Neuronal stem cell (in vitro differentiated cells): ENCODE results near the gene ACACA.
A peak's percentile ranks its signal among the peaks of the same experiment; 100 is the strongest.

Source experiments
- DNase-seq: peaks from one replicate; pipeline ENCODE4 v3.0.0-alpha.2; 2013; ENCODE audit warnings: low spot score
- H2AFZ ChIP-seq: one replicate; pipeline ENCODE4 v1.6.1; 2013; ENCODE audit warnings: mild to moderate bottlenecking, low read length, inconsistent platforms
- H2AK5ac ChIP-seq: 2 replicates; pipeline ENCODE4 v1.6.1; 2013; ENCODE audit warnings: low read depth, mild to moderate bottlenecking, inconsistent platforms, low read length, moderate library complexity, mixed read lengths
- H2BK120ac ChIP-seq: 2 replicates; pipeline ENCODE4 v1.6.1; 2013; ENCODE audit warnings: low read depth, mild to moderate bottlenecking, inconsistent platforms, low read length, moderate library complexity, mixed read lengths
- H2BK12ac ChIP-seq: one replicate; pipeline ENCODE4 v1.6.1; 2013; ENCODE audit warnings: low read length, inconsistent platforms
- H2BK15ac ChIP-seq: 2 replicates; pipeline ENCODE4 v1.6.1; 2013; ENCODE audit warnings: mild to moderate bottlenecking, low read length, inconsistent platforms, mixed read lengths
- H2BK5ac ChIP-seq: one replicate; pipeline ENCODE4 v1.6.1; 2013; ENCODE audit warnings: inconsistent platforms, mild to moderate bottlenecking, low read length, moderate library complexity
- H3K14ac ChIP-seq: one replicate; pipeline ENCODE4 v1.6.1; 2013; ENCODE audit warnings: low read length, inconsistent platforms
- H3K18ac ChIP-seq: 2 replicates; pipeline ENCODE4 v1.6.1; 2013; ENCODE audit warnings: low read length, inconsistent platforms
- H3K23ac ChIP-seq: 2 replicates; pipeline ENCODE4 v1.6.1; 2013; ENCODE audit warnings: low read depth, mild to moderate bottlenecking, mixed read lengths, low read length, inconsistent platforms; ENCODE audit not compliant: poor library complexity
- H3K27ac ChIP-seq: replicated peaks from 3 replicates; pipeline ENCODE4 v1.5.1; 2013; ENCODE audit warnings: low read length, inconsistent platforms
- H3K27me3 ChIP-seq, 3 experiments: 2 replicates each; pipeline ENCODE4 v1.6.1; 2013; ENCODE audit warnings: low read length in 3 of 3, mild to moderate bottlenecking in 2 of 3, inconsistent platforms in 1 of 3, low read depth in 1 of 3, mixed read lengths in 1 of 3, moderate library complexity in 1 of 3; ENCODE audit not compliant: control insufficient read depth in 3 of 3, insufficient read depth in 3 of 3
- H3K36me3 ChIP-seq, 2 donors: replicated peaks in 1 of 2; 2 replicates each; pipeline ENCODE4 v1.6.1; 2013; ENCODE audit warnings: low read length in 2 of 2; ENCODE audit not compliant: control insufficient read depth in 2 of 2, insufficient read depth in 2 of 2
- H3K4ac ChIP-seq: 2 replicates; pipeline ENCODE4 v1.6.1; 2013; ENCODE audit warnings: inconsistent platforms, mild to moderate bottlenecking, low read length, moderate library complexity
- H3K4me1 ChIP-seq, 2 donors: 1 replicate in 1 of 2; 2 replicates in 1 of 2; pipeline ENCODE4 v1.6.1; 2013; ENCODE audit warnings: low read length in 2 of 2, low read depth in 1 of 2; ENCODE audit not compliant: control insufficient read depth in 2 of 2, insufficient read depth in 1 of 2
- H3K4me2 ChIP-seq: one replicate; pipeline ENCODE4 v1.6.1; 2013; ENCODE audit warnings: mild to moderate bottlenecking, low read length, inconsistent platforms; ENCODE audit not compliant: insufficient read depth, poor library complexity, severe bottlenecking
- H3K4me3 ChIP-seq, 2 donors: 2 replicates each; pipeline ENCODE4 v1.5.1; 2013; ENCODE audit warnings: low read length in 2 of 2, mild to moderate bottlenecking in 2 of 2, inconsistent platforms in 1 of 2, moderate library complexity in 1 of 2
- H3K79me1 ChIP-seq: one replicate; pipeline ENCODE4 v1.6.1; 2013; ENCODE audit warnings: low read depth, mild to moderate bottlenecking, inconsistent platforms, low read length, moderate library complexity
- H3K9ac ChIP-seq: one replicate; pipeline ENCODE4 v1.6.1; 2013; ENCODE audit warnings: mild to moderate bottlenecking, low read depth, low read length, inconsistent platforms; ENCODE audit not compliant: poor library complexity
- H3K9me3 ChIP-seq, 2 donors: replicated peaks in 1 of 2; 2 replicates each; pipeline versions ENCODE3 to v1.6.1; 2013; ENCODE audit warnings: low read length in 2 of 2, mild to moderate bottlenecking in 2 of 2, inconsistent platforms in 1 of 2, low read depth in 1 of 2, mixed read lengths in 1 of 2, moderate library complexity in 1 of 2; ENCODE audit not compliant: control insufficient read depth in 2 of 2, insufficient read depth in 1 of 2
- H4K8ac ChIP-seq: one replicate; pipeline ENCODE4 v1.6.1; 2013; ENCODE audit warnings: low read depth, mild to moderate bottlenecking, inconsistent platforms, low read length, moderate library complexity
- H4K91ac ChIP-seq: one replicate; pipeline ENCODE4 v1.6.1; 2013; ENCODE audit warnings: low read length, low read depth, mild to moderate bottlenecking, inconsistent platforms; ENCODE audit not compliant: poor library complexity
- WGBS, 2 donors: extraction: QIAGEN DNeasy Blood & Tissue Kit; methylation state at CpG; one replicate each; pipeline ENCODE4 v1.1.7; 2013; ENCODE audit warnings: missing lambda C conversion rate in 2 of 2, mixed read lengths in 1 of 2; ENCODE audit not compliant: insufficient read length in 2 of 2, insufficient replicate concordance in 1 of 2; ENCODE audit errors: extremely low coverage in 2 of 2; 5-methylcytosine and 5-hydroxymethylcytosine counted together

Gene ACACA

DNA sequence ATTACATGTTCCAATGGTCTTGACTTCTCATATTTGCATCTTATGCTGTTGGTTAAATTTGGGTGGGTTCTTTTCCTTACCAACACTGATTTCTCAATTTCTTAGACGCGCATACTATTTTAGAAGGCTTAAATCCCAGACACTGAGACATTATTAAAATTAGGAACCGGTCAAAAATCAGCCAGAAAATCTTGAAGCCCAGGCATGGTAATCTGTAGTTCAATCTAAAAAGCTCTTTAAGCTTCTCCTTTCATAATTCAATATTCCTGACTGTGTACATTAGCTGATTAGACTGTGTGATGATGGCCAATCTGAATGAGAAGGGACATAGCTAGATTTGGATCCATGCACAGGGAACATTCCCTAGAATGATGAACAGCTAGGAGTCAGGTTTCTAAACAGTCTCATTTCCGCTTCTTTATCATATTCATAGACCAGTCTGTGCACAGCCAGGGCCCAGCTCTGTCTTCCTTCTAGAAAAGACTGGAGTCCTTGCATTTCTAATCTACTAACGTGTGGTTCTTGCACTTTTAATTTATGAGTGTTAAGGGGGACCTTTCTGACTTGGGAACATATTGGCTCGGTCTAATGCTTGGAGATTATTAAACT is 268.6 kb downstream of the ACACA start:
- Histone ChIP-seq H4K91ac (no peak overlapping the region), H2BK12ac (no peak overlapping the region), H2BK120ac (no peak overlapping the region), H3K9me3 (no peaks in the 10 kb centered on the region), H3K27ac (no peak overlapping the region), H2AK5ac (no peak overlapping the region), H3K4me1 (peaks cover 5 to 9% of the 10 kb centered on the region in 2 donors), H3K4ac (no peak overlapping the region), H2BK15ac (no peak overlapping the region), H3K36me3 (peaks cover 8 to 71% of the 10 kb centered on the region in 2 donors), H3K4me2 (no peak overlapping the region), H4K8ac (no peak overlapping the region), H3K79me1 (peaks cover 3% of the 10 kb centered on the region), H3K9ac (no peak overlapping the region), H3K23ac (no peak overlapping the region), H3K4me3 (no peak overlapping the region), H3K27me3 (no peaks in the 10 kb centered on the region), H2AFZ (no peak overlapping the region), H3K18ac (no peak overlapping the region), H2BK5ac (no peak overlapping the region), H3K14ac (no peak overlapping the region)
- DNase-seq = no peak
- WGBS, 2 donors = no CpG with 5 or more reads among the region's 6 CpGs

- Histone ChIP-seq H3K27me3 (no peaks in the 10 kb centered on the region), H3K79me1 (peaks cover 3% of the 10 kb centered on the region), H2AFZ (no peak overlapping the region), H2BK5ac (no peak overlapping the region), H4K8ac (no peak overlapping the region), H3K18ac (no peak overlapping the region), H4K91ac (no peak overlapping the region), H3K4ac (no peak overlapping the region), H3K9ac (no peak overlapping the region), H3K23ac (no peak overlapping the region), H3K9me3 (no peaks in the 10 kb centered on the region), H3K14ac (no peak overlapping the region), H2AK5ac (no peak overlapping the region), H3K27ac (no peak overlapping the region), H3K36me3 (peaks cover 7 to 69% of the 10 kb centered on the region in 2 donors), H3K4me3 (no peak overlapping the region), H3K4me1 (peaks cover 8 to 11% of the 10 kb centered on the region in 2 donors), H2BK120ac (no peak overlapping the region), H3K4me2 (no peak overlapping the region), H2BK15ac (no peak overlapping the region), H2BK12ac (no peak overlapping the region)
- no CpG with 5 or more reads among the region's 4 CpGs for WGBS, 2 donors
- no peak for DNase-seq
Measured at GRCh38 chr17:37137070-37137610, 269.5 kb downstream of the ACACA start.

- H3K4me1 ChIP-seq = peaks cover 19 to 21% of the 10 kb centered on the region in 2 donors
- no peaks in the 10 kb centered on the region for H3K27me3 ChIP-seq
- H3K27ac ChIP-seq = no peak overlapping the region
- H3K18ac ChIP-seq = no peak overlapping the region
- H2AFZ ChIP-seq = no peak overlapping the region
- no peak overlapping the region for H3K14ac ChIP-seq
- no peak overlapping the region for H3K4me2 ChIP-seq
- no peak overlapping the region for H2AK5ac ChIP-seq
- no peak overlapping the region for H3K4me3 ChIP-seq
- H4K8ac ChIP-seq = no peak overlapping the region
- no peak overlapping the region for H3K4ac ChIP-seq
- WGBS, 2 donors = no CpG with 5 or more reads among the region's 2 CpGs
- H3K9me3 ChIP-seq = no peaks in the 10 kb centered on the region
- DNase-seq = no peak
- H2BK15ac ChIP-seq = no peak overlapping the region
- no peak overlapping the region for H3K9ac ChIP-seq
- H3K23ac ChIP-seq = no peak overlapping the region
- H2BK5ac ChIP-seq = no peak overlapping the region
- no peaks in the 10 kb centered on the region for H3K79me1 ChIP-seq
- H3K36me3 ChIP-seq = peaks cover 3 to 65% of the 10 kb centered on the region in 2 donors
- H2BK120ac ChIP-seq = no peak overlapping the region
- no peak overlapping the region for H4K91ac ChIP-seq
- H2BK12ac ChIP-seq = no peak overlapping the region
Measured at GRCh38 chr17:37135576-37135975, 271.1 kb downstream of the ACACA start.

DNA sequence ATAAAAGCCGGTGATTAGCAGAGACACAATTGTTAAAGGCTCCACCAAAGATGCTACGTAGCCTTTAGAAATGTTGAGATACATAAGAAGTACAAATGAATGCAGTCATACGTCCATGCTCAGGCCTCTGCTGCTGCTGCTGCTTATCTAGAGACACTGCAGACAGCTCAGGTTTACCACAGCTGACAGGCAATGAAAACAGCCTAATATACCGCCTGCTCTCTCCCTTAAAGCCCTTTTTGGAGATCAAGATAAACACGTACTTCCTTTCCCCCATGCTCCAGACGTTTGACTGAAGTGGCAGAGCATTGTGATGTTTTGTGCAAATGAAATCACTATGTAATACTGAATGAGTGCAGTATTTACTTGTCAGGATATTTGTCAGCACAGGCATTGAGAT is 272.6 kb downstream of the ACACA start:
- no peak overlapping the region for H4K91ac ChIP-seq
- no peak overlapping the region for H2BK120ac ChIP-seq
- H3K36me3 ChIP-seq = peaks cover 6 to 64% of the 10 kb centered on the region in 2 donors
- H3K18ac ChIP-seq = no peak overlapping the region
- no peak for DNase-seq
- no peaks in the 10 kb centered on the region for H3K9me3 ChIP-seq
- peak overlapping the region; percentile 49 for H3K27ac ChIP-seq
- no peak overlapping the region for H3K14ac ChIP-seq
- H3K27me3 ChIP-seq = no peaks in the 10 kb centered on the region
- H3K9ac ChIP-seq = no peak overlapping the region
- no peak overlapping the region for H2BK12ac ChIP-seq
- peaks cover 21 to 24% of the 10 kb centered on the region in 2 donors for H3K4me1 ChIP-seq
- no peak overlapping the region for H3K23ac ChIP-seq
- H2BK15ac ChIP-seq = no peak overlapping the region
- no CpG with 5 or more reads among the region's 6 CpGs for WGBS, 2 donors
- H2BK5ac ChIP-seq = no peak overlapping the region
- H3K4ac ChIP-seq = no peak overlapping the region
- H4K8ac ChIP-seq = no peak overlapping the region
- no peak overlapping the region for H2AK5ac ChIP-seq
- H2AFZ ChIP-seq = no peak overlapping the region
- no peak overlapping the region for H3K4me2 ChIP-seq
- H3K4me3 ChIP-seq = no peak overlapping the region
- H3K79me1 ChIP-seq = no peaks in the 10 kb centered on the region
